GM10248 (cell line): Measurements from ENCODE around the gene NLK.

ENCODE experiments used
- CTCF ChIA-PET: fragments of 300-600 bp; sonication (Branson Sonifier 250); formaldehyde crosslinking; extraction: SDS; loops from one replicate; lab custom pipeline; 2021; ENCODE audit warnings: antibody characterized with exemption; lab: Yijun Ruan, JAX
- POLR2A ChIA-PET: fragments of 350-650 bp; sonication (Branson Sonifier 250); formaldehyde crosslinking; extraction: SDS; loops from one replicate; lab custom pipeline; 2020; ENCODE audit warnings: antibody characterized with exemption; lab: Yijun Ruan, JAX
- DNase-seq: peaks from one replicate; pipeline ENCODE4 v3.0.0; 2012; ENCODE audit errors: extremely low spot score
- CTCF ChIP-seq: IDR thresholded peaks from 2 replicates; pipeline ENCODE4 v1.5.1; 2012; ENCODE audit warnings: mild to moderate bottlenecking, low read depth; ENCODE audit errors: extremely low read depth, missing control alignments, control extremely low read depth

NLK gene

GRCh38 chr17:28128779-28129178 lies 86.3 kb downstream of the NLK start:
- POLR2A ChIA-PET, result no interaction called here
- DNase-seq, result no peak
- CTCF ChIA-PET, result interaction anchor here (1.2 to 1.4 kb wide), 2 partner anchors 11 to 23 kb away, joined by 4 to 5 read pairs; no protein-coding TSS in a partner anchor
- TF ChIP-seq CTCF, result no peak

DNA sequence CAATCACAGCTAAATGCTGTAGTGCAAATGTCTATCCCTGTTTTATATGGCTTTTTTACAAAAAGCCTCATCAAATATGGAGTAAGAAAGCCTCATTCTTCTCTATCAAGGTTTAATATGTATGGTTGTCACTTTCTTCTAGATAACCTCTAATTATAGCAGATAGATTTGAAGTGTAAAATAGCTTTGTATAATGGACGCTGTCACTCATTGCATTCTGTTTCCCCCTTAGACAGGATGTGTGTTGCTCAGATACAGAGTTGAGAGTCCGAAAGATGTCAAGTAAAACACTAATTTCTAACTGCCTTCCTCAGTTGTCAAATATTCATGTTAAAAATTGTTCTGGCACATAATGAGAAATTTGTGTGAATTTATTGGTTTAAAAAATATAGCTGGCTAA lies 88.0 kb downstream of the NLK start:
- no peak for DNase-seq
- ChIA-PET CTCF (interaction anchor here (0.8 to 1.7 kb wide), 6 partner anchors 8 to 253 kb away, joined by 3 to 5 read pairs (median 4); no protein-coding TSS in a partner anchor), POLR2A (no interaction called here)
- TF ChIP-seq CTCF, result no peak

- CTCF ChIA-PET, result interaction anchor here (1.8 kb wide), 1 partner anchor 21 kb away, joined by 4 read pairs; no protein-coding TSS in a partner anchor
- no peak for TF ChIP-seq CTCF
- no peak for DNase-seq
- POLR2A ChIA-PET, result no interaction called here
Measured at GRCh38 chr17:28131599-28131998, 89.1 kb downstream of the NLK start.

- no peak for TF ChIP-seq CTCF
- no peak for DNase-seq
- ChIA-PET POLR2A (no interaction called here), CTCF (interaction anchor here (0.8 to 2.6 kb wide), 8 partner anchors 8 to 51 kb away, joined by 3 to 5 read pairs (median 4); no protein-coding TSS in a partner anchor)
Measured at GRCh38 chr17:28133562-28133970, 91.1 kb downstream of the NLK start.

- CTCF ChIA-PET, result no interaction called here
- POLR2A ChIA-PET, result interaction anchor here (0.5 kb wide), 1 partner anchor 14 kb away, joined by 3 read pairs; no protein-coding TSS in a partner anchor
- DNase-seq, result no peak
- TF ChIP-seq CTCF, result no peak
Measured at GRCh38 chr17:28136923-28137322, 94.4 kb downstream of the NLK start.

- no peak for DNase-seq
- POLR2A ChIA-PET, result no interaction called here
- TF ChIP-seq CTCF, result no peak
- CTCF ChIA-PET, result interaction anchor here (0.7 to 1.0 kb wide), 2 partner anchors 10 to 41 kb away, joined by 3 to 5 read pairs; no protein-coding TSS in a partner anchor
Measured at GRCh38 chr17:28139822-28140221, 97.3 kb downstream of the NLK start.
